Upper lobe of left lung (tissue), 6 donors: ENCODE data around the gene SETDB1. TPM values are rescaled to one million over a fixed set of nuclear protein-coding genes. Genes with fewer than 3 reads are reported as not detected.
A peak's percentile ranks its signal among the peaks of the same experiment; 100 is the strongest.

Experiments used
- ATAC-seq, 2 donors: fragments of 200-7000 bp; cut with Tn5 transposase; one replicate each; pipeline ENCODE4 v1.9.1; 2022; ENCODE audit warnings: mild to moderate bottlenecking in 2 of 2, moderate library complexity in 2 of 2; ENCODE audit not compliant: low FRiP score in 2 of 2
- DNase-seq, 2 donors: peaks; one replicate each; pipeline ENCODE4 v3.0.0-alpha.2; 2019 to 2020
- H3K27ac ChIP-seq, 4 donors: fragments of 200-600 bp; sonication (generic); one replicate each; pipeline ENCODE4 v1.5.1; 2016 to 2019
- H3K27me3 ChIP-seq, 4 donors: fragments of 200-600 bp; sonication (generic); one replicate each; pipeline ENCODE4 v1.5.1; 2017 to 2019
- H3K36me3 ChIP-seq, 4 donors: fragments of 200-600 bp; sonication (generic); one replicate each; pipeline ENCODE4 v1.5.1; 2016 to 2019
- H3K4me1 ChIP-seq, 4 donors: fragments of 200-600 bp; sonication (generic); one replicate each; pipeline ENCODE4 v1.5.1; 2018 to 2019
- H3K4me3 ChIP-seq, 4 donors: fragments of 200-600 bp; sonication (generic); one replicate each; pipeline ENCODE4 v1.5.1; 2017 to 2019; ENCODE audit warnings: mild to moderate bottlenecking in 2 of 4, moderate library complexity in 1 of 4
- H3K9me3 ChIP-seq, 4 donors: fragments of 200-600 bp; sonication (generic); one replicate each; pipeline ENCODE4 v1.5.1; 2018 to 2019
- CTCF ChIP-seq, 6 experiments: fragments of 450-650 bp in 4 of 6; fragments of 200-600 bp in 2 of 6; sonication (generic) in 2 of 6; IDR thresholded peaks; one replicate each; pipeline ENCODE4 v1.5.1; 2016 to 2019; ENCODE audit warnings: antibody characterized with exemption in 6 of 6
- EP300 ChIP-seq, 4 donors: sonication (generic); formaldehyde crosslinking; IDR thresholded peaks; one replicate each; pipeline ENCODE4 v1.5.1; 2017; ENCODE audit warnings: antibody characterized with exemption in 4 of 4, control low read depth in 2 of 4
- POLR2A ChIP-seq, 4 donors: fragments of 450-650 bp; IDR thresholded peaks; one replicate each; pipeline ENCODE4 v1.5.1; 2016 to 2017; ENCODE audit warnings: antibody characterized with exemption in 4 of 4, mild to moderate bottlenecking in 2 of 4
- POLR2AphosphoS5 ChIP-seq, 2 donors: sonication (generic); formaldehyde crosslinking; IDR thresholded peaks; one replicate each; pipeline ENCODE4 v1.5.1; 2017; ENCODE audit warnings: antibody characterized with exemption in 2 of 2
- WGBS, 2 donors: methylation state at CpG; one replicate each; pipeline ENCODE4 v1.1.5; 2017 to 2018; 5-methylcytosine and 5-hydroxymethylcytosine counted together
- total RNA-seq, 6 donors: library from RNA; depleted of rRNA in 4 of 6; stranded (reverse); fragments of >200 nt in 4 of 6; gene quantifications; one replicate each; pipeline versions ENCODE4 v1.1.0 to v1.2.1, GENCODE V29; 2016 to 2021
- donor health status: DM: no; HTN: no; CAD: no; lungs with moderate emphysema.
- donor health status: DM: no; HTN: yes; CAD: no; lungs with severe emphysema.

The SETDB1 gene
- total RNA-seq, 6 donors from 2014 or later, result 26.8 to 88.0 (median 40.3) TPM

GRCh38 chr1:150976879-150977694 is 50.9 kb downstream of the SETDB1 start:
- 13 to 26% methylated on average over 9 to 11 of the region's 11 CpGs for WGBS, 2 donors
- Histone ChIP-seq H3K4me1 (peaks cover 52 to 79% (median 67%) of the 10 kb centered on the region in 4 donors), H3K9me3 (no peaks in the 10 kb centered on the region), H3K36me3 (no peaks in the 10 kb centered on the region), H3K27me3 (no peaks in the 10 kb centered on the region), H3K4me3 (peak overlapping the region in 1 of 4 donors; percentile 19), H3K27ac (peak overlapping the region; percentile 82 to 99 (median 88))
- ATAC-seq (peak; percentile 70 to 85), DNase-seq (peak; percentile 93 to 98)
- TF ChIP-seq POLR2AphosphoS5 (IDR thresholded peaks at IDR 0.05) (peak; percentile 80 to 94), POLR2A (IDR thresholded peaks at IDR 0.05) (peak in 1 of 4 donors; percentile 78), EP300 (IDR thresholded peaks at IDR 0.05) (no peak), CTCF (IDR thresholded peaks at IDR 0.05) (peak in 1 of 6 experiments; percentile 8)

GRCh38 chr1:150979092-150980056 is 53.2 kb downstream of the SETDB1 start:
- Histone ChIP-seq H3K4me3 (peak overlapping the region in 3 of 4 donors; percentile 22 to 42 (median 39)), H3K36me3 (no peaks in the 10 kb centered on the region), H3K4me1 (peaks cover 42 to 65% (median 54%) of the 10 kb centered on the region in 4 donors), H3K27me3 (no peaks in the 10 kb centered on the region), H3K27ac (peak overlapping the region; percentile 82 to 99 (median 88)), H3K9me3 (no peaks in the 10 kb centered on the region)
- DNase-seq, result peak in 1 of 2 donors; percentile 92
- peak; percentile 80 for ATAC-seq
- 10 to 12% methylated on average over 17 to 23 of the region's 23 CpGs for WGBS, 2 donors
- TF ChIP-seq POLR2AphosphoS5 (IDR thresholded peaks at IDR 0.05) (peak in 1 of 2 donors; percentile 14), CTCF (IDR thresholded peaks at IDR 0.05) (peak; percentile 95 to 99 (median 98)), EP300 (IDR thresholded peaks at IDR 0.05) (no peak), POLR2A (IDR thresholded peaks at IDR 0.05) (peak in 1 of 4 donors; percentile 9)

DNA sequence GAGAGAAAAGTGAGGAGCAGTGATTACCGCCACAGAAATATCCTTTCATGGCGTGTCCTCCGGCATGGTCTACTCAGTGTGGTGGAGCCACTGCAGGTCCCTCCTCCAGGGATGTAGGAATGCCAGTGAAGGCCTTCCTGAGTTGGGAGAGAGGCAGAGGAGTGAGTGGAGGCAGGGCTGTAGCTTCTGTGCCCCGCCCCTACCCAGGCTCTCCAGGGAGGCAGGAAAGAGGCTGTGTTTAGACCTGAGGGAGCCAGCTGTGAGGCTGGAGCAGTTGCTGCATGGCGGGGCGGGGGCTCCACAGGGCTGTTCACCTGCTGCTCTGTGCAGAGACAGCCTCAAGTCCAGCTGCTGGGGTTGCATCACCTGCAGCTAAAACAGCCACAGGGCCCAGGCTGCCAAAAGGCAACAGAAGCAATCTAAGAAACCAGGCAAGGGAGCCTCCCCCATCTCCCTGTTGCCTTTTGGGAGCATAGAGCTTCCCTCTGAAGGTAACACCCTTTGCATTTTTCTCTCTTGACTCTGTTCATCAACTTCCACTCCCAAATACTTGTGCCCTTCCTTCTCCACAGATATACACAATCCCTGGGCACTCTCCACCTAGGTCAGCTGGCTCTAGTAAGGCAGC is 55.1 kb downstream of the SETDB1 start:
- peaks cover 37 to 52% (median 47%) of the 10 kb centered on the region in 4 donors for H3K4me1 ChIP-seq
- TF ChIP-seq CTCF (IDR thresholded peaks at IDR 0.05) (no peak), POLR2A (IDR thresholded peaks at IDR 0.05) (peak in 1 of 4 donors; percentile 13)
- peak overlapping the region; percentile 2 to 53 (median 33) for H3K27ac ChIP-seq
- WGBS, 2 donors, result 62 to 88% methylated on average over 6 of the region's 6 CpGs
- no peak overlapping the region for H3K4me3 ChIP-seq
- H3K27me3 ChIP-seq, result no peaks in the 10 kb centered on the region
- H3K36me3 ChIP-seq, result no peaks in the 10 kb centered on the region
- no peaks in the 10 kb centered on the region for H3K9me3 ChIP-seq
- DNase-seq, result peak; percentile 52 to 78
- ATAC-seq, result peak in 1 of 2 donors; percentile 71

- Histone ChIP-seq H3K9me3 (no peaks in the 10 kb centered on the region), H3K36me3 (no peaks in the 10 kb centered on the region), H3K27me3 (no peaks in the 10 kb centered on the region), H3K4me3 (no peak within 1 kb of the TSS), H3K4me1 (peaks cover 30 to 47% (median 40%) of the 10 kb centered on the region in 4 donors), H3K27ac (peak within 1 kb of the TSS; percentile 2 to 53 (median 33))
- WGBS, 2 donors, result 64 to 79% methylated on average over 10 to 12 of the region's 12 CpGs
- peak in 1 of 2 donors; percentile 57 for DNase-seq
- no peak for TF ChIP-seq CTCF (IDR thresholded peaks at IDR 0.05)
- TF ChIP-seq EP300 (IDR thresholded peaks at IDR 0.05), result no peak
- no peak for TF ChIP-seq POLR2A (IDR thresholded peaks at IDR 0.05)
- TF ChIP-seq POLR2AphosphoS5 (IDR thresholded peaks at IDR 0.05), result no peak
- ATAC-seq, result peak; percentile 26 to 47
Observed at GRCh38 chr1:150981805-150982712, 55.9 kb downstream of the SETDB1 start, which contains the start of gene ANXA9. TSS of gene ANXA9 (plus strand) at chr1:150982292. CDS start at chr1:150983106, 814 bp downstream.
